ENCODE results near the gene FOXE1. TPM values are rescaled to one million over a fixed set of nuclear protein-coding genes. Genes with fewer than 3 reads are reported as not detected.

FOXE1 gene
- total RNA-seq, 1 donor from 2014 or later = 1.1 TPM

- no peak for TF ChIP-seq CTCF (IDR thresholded peaks at IDR 0.05; ENCODE audit: insufficient read depth, low read length, severe bottlenecking)
- FAIRE-seq = no peak
- Histone ChIP-seq H3K27me3 (ENCODE audit: control insufficient read depth, insufficient read depth, low read length) (no peaks in the 10 kb centered on the region), H3K36me3 (ENCODE audit: control insufficient read depth, insufficient read depth, low read length) (peaks cover 4% of the 10 kb centered on the region), H3K4me3 (ENCODE audit: low read depth, low read length) (no peak overlapping the region)
- no peak for DNase-seq (ENCODE audit: low read depth)
These were observed 52.2 kb downstream of the FOXE1 start for GRCh38 chr9:97905228-97905627.

Other genes with a start within 250 kb of the FOXE1 start
- gene TSTD2, start 219.9 kb upstream of the FOXE1 start, total RNA-seq = 15.0 and 19.3 TPM in 2 replicates
- 23.6 and 25.0 TPM in 2 replicates for gene NCBP1, start 219.4 kb upstream of the FOXE1 start, total RNA-seq
- gene XPA, start 155.9 kb upstream of the FOXE1 start, total RNA-seq = 4.2 and 7.8 TPM in 2 replicates
- 18.4 and 25.0 TPM in 2 replicates for gene TRMO, start 69.3 kb downstream of the FOXE1 start, total RNA-seq
- not detected in 2 replicates for gene HEMGN, start 84.9 kb downstream of the FOXE1 start, total RNA-seq
- 7.1 and 12.5 TPM in 2 replicates for gene ANP32B, start 130.1 kb downstream of the FOXE1 start, total RNA-seq
- 98.8 and 118 TPM in 2 replicates for gene NANS, start 203.5 kb downstream of the FOXE1 start, total RNA-seq

All from bronchial epithelial cell (primary cell).